Raji (cell line): ENCODE measurements around the gene RPUSD4.

ENCODE experiments used
- POLR2A ChIP-seq: IDR thresholded peaks from 2 replicates; pipeline ENCODE4 v1.6.1; 2011; ENCODE audit warnings: low read depth, low read length, control low read depth; ENCODE audit not compliant: insufficient read depth

RPUSD4 gene

DNA sequence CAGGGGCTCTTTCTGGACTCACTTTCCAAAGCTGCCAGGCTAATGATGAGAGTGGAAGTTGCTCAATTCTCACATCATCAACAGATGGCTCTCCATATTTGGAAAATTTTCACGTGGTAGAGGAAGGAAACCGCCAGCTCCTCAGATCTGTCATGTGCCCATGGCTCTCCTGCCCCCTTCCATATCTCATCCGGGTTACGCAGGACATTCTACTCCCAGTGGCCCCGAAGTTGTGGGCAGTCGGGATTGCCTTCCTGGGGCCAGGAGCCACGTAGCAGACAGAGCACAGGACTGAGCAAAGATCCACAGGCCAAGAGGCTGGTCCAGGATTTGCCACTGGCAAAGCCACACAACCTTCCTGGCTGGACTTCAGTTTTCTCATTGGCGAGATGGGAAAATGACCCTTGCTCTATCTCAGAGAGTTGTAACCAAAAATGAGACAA, 38.8 kb downstream of the RPUSD4 start:
- TF ChIP-seq POLR2A, result no peak

DNA sequence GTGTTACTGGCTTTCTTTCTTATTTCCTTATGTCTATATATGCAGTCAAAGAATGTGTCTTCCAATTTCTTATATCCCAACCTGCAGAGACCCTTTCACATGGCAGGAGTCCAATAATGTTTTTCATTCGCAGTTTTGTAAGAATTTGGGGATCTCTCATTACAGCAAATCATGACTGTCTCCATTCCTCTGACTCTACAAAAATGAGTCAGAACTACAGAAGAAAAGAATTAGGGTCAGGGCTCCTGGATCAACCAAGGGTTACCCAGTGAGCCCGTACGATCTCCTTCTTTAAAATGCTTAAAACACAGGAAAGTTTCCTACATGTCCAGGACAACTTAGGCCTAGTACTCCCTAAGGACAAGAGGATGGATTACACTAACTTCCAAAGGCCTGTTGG, 42.2 kb downstream of the RPUSD4 start:
- no peak for TF ChIP-seq POLR2A

GRCh38 chr11:126167488-126167887, 44.0 kb downstream of the RPUSD4 start:
- no peak for TF ChIP-seq POLR2A

- TF ChIP-seq POLR2A, result no peak
Observed at GRCh38 chr11:126166413-126166812, 45.0 kb downstream of the RPUSD4 start.

DNA sequence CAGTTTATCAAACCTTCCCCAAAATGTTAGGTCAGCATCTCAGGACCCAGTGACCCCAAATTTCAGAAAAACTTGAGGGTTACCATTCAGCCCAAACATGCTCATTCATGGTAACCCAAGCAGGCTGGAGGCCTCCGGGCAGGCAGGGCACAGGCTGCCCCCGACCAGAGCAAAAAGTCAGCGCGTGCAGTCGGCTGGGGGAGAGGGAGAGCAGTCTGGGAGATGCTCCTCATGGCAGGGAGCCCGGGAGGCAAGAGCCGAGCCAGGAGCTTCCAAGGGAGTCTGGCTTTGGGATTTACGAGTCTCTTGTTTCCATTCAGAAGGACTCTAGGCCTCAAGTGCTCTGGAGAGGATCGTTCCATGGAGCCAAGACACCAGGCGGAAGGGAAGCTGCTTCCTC, 45.7 kb downstream of the RPUSD4 start:
- TF ChIP-seq POLR2A, result no peak

DNA sequence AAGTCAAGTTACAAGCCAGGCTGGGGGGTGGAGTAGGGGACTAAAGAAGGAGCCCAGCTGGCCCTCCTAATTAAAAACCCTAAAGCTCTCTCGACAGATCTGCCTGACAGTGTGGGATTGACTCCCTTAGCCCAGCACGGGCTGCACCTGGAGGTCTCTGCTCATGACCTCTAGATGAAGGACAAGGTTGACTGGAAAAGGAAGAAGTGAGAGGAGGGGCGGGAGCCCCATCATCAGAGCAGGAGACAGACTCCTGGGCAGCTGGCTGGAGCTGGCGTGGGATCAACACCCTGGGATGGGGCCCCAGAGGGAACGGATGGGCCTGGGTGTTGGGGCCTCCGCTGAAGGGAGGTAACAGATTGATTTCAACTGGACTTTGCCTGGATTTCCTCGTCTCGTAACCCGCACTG, 46.1 kb downstream of the RPUSD4 start:
- TF ChIP-seq POLR2A, result no peak

DNA sequence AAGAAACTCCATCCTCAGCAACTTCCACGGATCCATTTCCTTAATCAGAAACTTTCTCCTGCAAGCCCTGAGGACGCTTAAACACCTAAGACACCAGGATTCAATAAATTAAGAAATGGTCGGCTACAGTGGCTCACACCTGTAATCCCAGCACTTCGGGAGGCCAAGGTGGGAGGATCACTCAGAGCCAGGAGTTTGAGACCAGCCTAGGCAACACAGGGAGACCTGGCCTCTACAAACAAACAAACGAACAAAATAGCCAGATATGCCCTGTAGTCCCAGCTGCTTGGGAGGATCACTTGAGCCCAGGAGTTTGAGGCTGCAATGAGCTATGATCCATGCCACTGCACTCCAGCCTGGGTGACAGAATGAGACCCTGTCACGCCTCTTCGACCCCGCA, 46.7 kb downstream of the RPUSD4 start:
- no peak for TF ChIP-seq POLR2A

DNA sequence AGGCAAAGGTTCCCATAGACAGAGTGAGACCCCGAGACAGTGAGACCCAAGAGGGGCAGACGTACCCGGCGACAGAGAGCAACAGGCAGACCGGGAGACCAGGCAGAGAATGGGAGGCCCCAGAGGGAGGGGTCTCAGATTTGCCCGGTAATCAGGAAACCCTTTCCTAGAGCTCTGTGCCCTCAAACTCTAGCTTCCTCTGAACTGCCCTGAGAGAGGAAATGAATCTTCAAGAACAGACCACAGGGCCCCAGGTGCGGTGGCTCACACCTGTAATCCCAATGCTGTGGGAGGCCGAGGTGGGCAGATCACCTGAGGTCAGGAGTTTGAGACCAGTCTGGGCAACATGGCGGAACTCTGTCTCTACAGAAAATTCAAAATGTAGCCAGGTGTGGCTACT, 47.7 kb downstream of the RPUSD4 start:
- no peak for TF ChIP-seq POLR2A

- no peak for TF ChIP-seq POLR2A
Observed at GRCh38 chr11:126163074-126163700, 48.3 kb downstream of the RPUSD4 start.

DNA sequence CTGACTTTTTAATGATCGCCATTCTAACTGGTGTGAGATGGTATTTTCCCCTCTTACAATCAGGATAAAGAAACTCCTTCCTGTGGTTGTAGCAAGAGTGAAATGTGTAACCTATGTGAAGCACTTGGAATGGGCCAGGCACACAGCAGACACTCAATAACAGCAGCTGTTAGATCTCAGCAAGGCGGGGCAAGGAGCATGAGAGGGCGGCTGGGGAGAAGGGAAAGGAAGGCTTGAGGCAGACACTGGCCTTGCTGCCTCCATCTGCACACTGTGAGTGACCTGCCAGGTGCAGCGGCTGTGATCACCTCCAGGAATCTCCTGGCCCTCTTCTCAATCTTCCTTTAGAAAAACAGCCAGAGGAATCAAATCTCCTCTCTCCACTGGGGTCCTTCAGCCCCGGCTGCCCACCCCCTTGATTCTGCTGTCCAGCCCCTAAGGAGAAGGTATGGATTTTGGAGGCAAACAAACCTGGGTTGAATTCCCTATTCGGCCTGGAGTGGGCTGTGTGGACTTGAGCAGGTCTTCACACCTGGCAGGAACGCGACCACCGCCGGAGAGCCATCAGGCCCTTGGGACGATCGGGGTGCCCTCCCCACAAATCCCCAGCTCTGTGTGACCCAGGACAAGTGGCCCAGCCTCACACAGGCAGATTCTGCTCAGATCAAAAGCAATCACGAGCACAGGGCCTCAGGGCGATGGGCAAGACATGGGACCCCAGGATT, 49.0 kb downstream of the RPUSD4 start:
- no peak for TF ChIP-seq POLR2A

- TF ChIP-seq POLR2A, result no peak
Observed at GRCh38 chr11:126161023-126161391, 50.4 kb downstream of the RPUSD4 start.

- no peak for TF ChIP-seq POLR2A
Observed at GRCh38 chr11:126160345-126161022, 51.0 kb downstream of the RPUSD4 start.

GRCh38 chr11:126159719-126160344, 51.6 kb downstream of the RPUSD4 start:
- no peak for TF ChIP-seq POLR2A

DNA sequence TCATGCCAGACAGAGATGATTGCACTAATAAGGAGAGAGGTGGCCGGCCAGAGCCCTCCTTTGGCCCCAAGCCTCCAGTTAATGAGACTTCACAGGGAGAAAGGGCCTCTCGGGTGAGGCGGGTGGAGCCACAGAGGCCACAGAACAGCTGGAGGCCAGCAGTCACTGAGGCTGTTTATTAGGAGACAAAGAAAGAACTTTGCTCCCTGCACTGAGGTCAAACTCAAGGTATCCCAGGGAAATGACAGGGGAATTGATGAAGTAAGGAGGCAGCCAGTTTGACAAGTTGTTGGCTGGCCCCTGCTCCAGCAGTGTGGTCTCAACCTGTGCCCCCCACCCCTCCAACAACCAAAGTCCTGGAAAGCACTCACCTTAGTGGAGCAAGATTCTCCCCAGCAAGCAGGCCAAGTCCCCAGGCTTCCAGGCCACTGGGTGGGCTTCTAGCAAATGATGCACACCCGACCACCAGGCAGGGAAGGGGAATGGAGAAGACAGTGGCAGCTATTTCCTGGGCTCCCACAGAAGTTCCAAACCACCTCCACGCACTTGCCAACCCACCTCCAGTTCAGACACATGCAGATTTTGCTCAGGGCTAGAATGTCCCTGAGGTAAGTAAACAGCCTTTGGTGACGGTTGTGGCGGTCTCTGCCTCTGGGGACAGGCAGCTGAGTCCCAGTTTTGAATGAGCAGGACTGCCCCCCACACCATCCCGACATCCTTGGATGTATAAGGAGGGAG, 53.2 kb downstream of the RPUSD4 start:
- TF ChIP-seq POLR2A, result no peak
